ENCODE results near the gene HCN2. TPM values are rescaled to one million over a fixed set of nuclear protein-coding genes. Genes with fewer than 3 reads are reported as not detected.
A peak's percentile ranks its signal among the peaks of the same experiment; 100 is the strongest.

The HCN2 gene
- total and polyA plus RNA-seq, 9 of the 15 experiments (the other 6 are each of a cell fraction or from before 2014, with no cell fraction given), result 0.29 to 4.2 (median 0.82) TPM; not detected in 2

GRCh38 chr19:574658-575526, 14.8 kb upstream of the HCN2 start (continued):
- TF ChIP-seq NUFIP1 (IDR thresholded peaks at IDR 0.05; ENCODE audit: partially characterized antibody) (no peak), SNRNP70 (optimal IDR thresholded peaks at IDR 0.05; ENCODE audit: low read depth, low read length) (peak; percentile 65), BRD9 (IDR thresholded peaks at IDR 0.05; ENCODE audit: low read depth, partially characterized antibody) (no peak), ILF3 (IDR thresholded peaks at IDR 0.05; ENCODE audit: borderline replicate concordance) (no peak; the same call in 1 of the 2 replicates), KHSRP (IDR thresholded peaks at IDR 0.05) (peak; percentile 70; the same call in 1 of the 2 replicates), MLX (CRISPR knock-in tag; conservative IDR thresholded peaks at IDR 0.05) (no peak), NR4A1 (CRISPR knock-in tag; IDR thresholded peaks at IDR 0.05) (no peak), NR4A1 (tag; IDR thresholded peaks at IDR 0.05) (peak; percentile 85), ZSCAN32 (CRISPR knock-in tag; IDR thresholded peaks at IDR 0.05) (no peak), KAT8 (IDR thresholded peaks at IDR 0.05; ENCODE audit: low read depth) (no peak), BDP1 (IDR thresholded peaks at IDR 0.05; ENCODE audit: insufficient read depth, insufficient read length) (no peak), HMGXB4 (CRISPR knock-in tag; IDR thresholded peaks at IDR 0.05) (peak; percentile 32; the same call in 1 of the 2 replicates), TBL1XR1 (IDR thresholded peaks at IDR 0.05; ENCODE audit: low read length in 2 of 2) (peak; percentile 90 to 96), ZBTB11 (CRISPR knock-in tag; IDR thresholded peaks at IDR 0.05) (peak in 1 of 3 experiments; percentile 84; a peak in 2 of 6 replicates), KDM4B (IDR thresholded peaks at IDR 0.05; ENCODE audit: borderline replicate concordance in 2 of 2, low read depth in 1 of 2) (peak in 1 of 2 experiments; percentile 30; a peak in 1 of 4 replicates), ETS1 (conservative IDR thresholded peaks at IDR 0.05; ENCODE audit: control insufficient read depth, low read depth, low read length) (peak; percentile 82), TRIM28 (IDR thresholded peaks at IDR 0.05) (0 out of 2 replicates have a peak, but pooled peaks have one; percentile 54), HDAC1 (IDR thresholded peaks at IDR 0.05) (peak; percentile 63 to 96; a peak in 3 of 4 replicates), HDAC2 (IDR thresholded peaks at IDR 0.05) (peak; percentile 93), MCM7 (IDR thresholded peaks at IDR 0.05) (no peak), MBD2 (IDR thresholded peaks at IDR 0.05; ENCODE audit: borderline replicate concordance, low read depth) (peak; percentile 83)
